ENCODE measurements around the gene FRMD4A.

FRMD4A gene

DNA sequence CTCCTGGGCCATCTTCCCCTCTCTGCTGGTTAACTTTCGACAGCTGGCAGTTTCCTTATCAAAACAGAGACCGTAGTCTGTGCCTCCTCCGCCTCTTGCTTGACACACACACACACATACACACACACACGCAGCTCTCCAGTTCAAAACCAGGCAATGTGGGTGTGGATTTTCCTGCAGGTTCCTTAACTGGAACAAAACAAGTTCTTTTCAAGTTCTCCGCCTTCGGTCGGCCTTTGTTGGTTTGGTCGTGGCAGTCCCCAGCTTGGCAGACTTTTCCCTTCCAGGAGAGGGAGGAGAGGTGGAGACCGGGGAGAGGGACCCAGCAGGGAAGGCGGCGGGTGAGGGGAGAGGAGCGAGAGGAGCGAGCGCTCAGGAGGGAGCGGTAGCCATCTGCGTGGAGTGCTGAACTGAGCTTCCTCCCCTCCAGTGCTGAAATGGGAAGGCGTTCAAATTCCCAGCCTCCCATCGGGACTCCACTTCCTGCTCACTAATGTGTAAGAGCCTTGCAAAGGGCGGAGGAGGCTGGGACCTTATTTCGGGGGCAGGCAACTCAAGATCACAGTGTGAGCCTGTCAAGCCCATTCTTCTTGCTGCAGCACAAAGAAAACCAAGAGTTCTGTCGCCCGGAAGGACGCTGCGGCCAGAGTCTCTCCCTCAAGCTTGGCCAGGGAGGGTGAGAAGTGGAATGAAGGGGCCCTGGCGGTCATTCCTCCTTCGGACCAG lies 623.4 kb downstream of the FRMD4A start:
- no peak overlapping the region for H3K27ac ChIP-seq (ENCODE audit: low read depth, low read length)

GRCh38 chr10:13706604-13707003 lies 624.1 kb downstream of the FRMD4A start:
- no peak overlapping the region for H3K4me2 ChIP-seq (ENCODE audit: low read length)
- no peaks in the 10 kb centered on the region for H3K4me1 ChIP-seq (ENCODE audit: control insufficient read depth, low read length)
- no peaks in the 10 kb centered on the region for H3K36me3 ChIP-seq (ENCODE audit: control insufficient read depth, low read length)
- H3K27me3 ChIP-seq (ENCODE audit: control insufficient read depth, low read length), result peaks cover 23% of the 10 kb centered on the region
- H3F3A ChIP-seq (ENCODE audit: control insufficient read depth, insufficient read depth), result no peaks in the 10 kb centered on the region
- H3K4me3 ChIP-seq (ENCODE audit: low read length), result no peak overlapping the region
- no peak overlapping the region for H3K27ac ChIP-seq (ENCODE audit: low read depth, low read length)
- no peaks in the 10 kb centered on the region for H3K9me3 ChIP-seq (ENCODE audit: control insufficient read depth, insufficient read depth, low read length)
- no peaks in the 10 kb centered on the region for H4K20me1 ChIP-seq (ENCODE audit: control insufficient read depth, insufficient read depth, low read depth, low read length)
- no peak for TF ChIP-seq EZH2phosphoT487 (IDR thresholded peaks at IDR 0.05; ENCODE audit: borderline replicate concordance, low read length)
- H3K9me2 ChIP-seq (replicated peaks; ENCODE audit: control insufficient read depth, low read length), result no peaks in the 10 kb centered on the region
- no peaks in the 10 kb centered on the region for H3K79me2 ChIP-seq (ENCODE audit: control insufficient read depth, low read length)

More for the DNA sequence above, 623.4 kb downstream of the FRMD4A start:
- no peaks in the 10 kb centered on the region for H3K79me2 ChIP-seq (ENCODE audit: control insufficient read depth, low read length)
- H3K36me3 ChIP-seq (ENCODE audit: control insufficient read depth, low read length), result no peaks in the 10 kb centered on the region
- H3F3A ChIP-seq (ENCODE audit: control insufficient read depth, insufficient read depth), result no peaks in the 10 kb centered on the region
- no peak overlapping the region for H3K4me3 ChIP-seq (ENCODE audit: low read length)
- no peaks in the 10 kb centered on the region for H4K20me1 ChIP-seq (ENCODE audit: control insufficient read depth, insufficient read depth, low read depth, low read length)
- H3K27me3 ChIP-seq (ENCODE audit: control insufficient read depth, low read length), result peaks cover 23% of the 10 kb centered on the region
- no peaks in the 10 kb centered on the region for H3K9me3 ChIP-seq (ENCODE audit: control insufficient read depth, insufficient read depth, low read length)
- TF ChIP-seq CTCF (IDR thresholded peaks at IDR 0.05; ENCODE audit: low read depth, low read length, poor library complexity, severe bottlenecking) (no peak), EZH2phosphoT487 (IDR thresholded peaks at IDR 0.05; ENCODE audit: borderline replicate concordance, low read length) (no peak)
- peaks cover 4% of the 10 kb centered on the region for H3K4me1 ChIP-seq (ENCODE audit: control insufficient read depth, low read length)
- no peak overlapping the region for H3K4me2 ChIP-seq (ENCODE audit: low read length)
- H3K9me2 ChIP-seq (replicated peaks; ENCODE audit: control insufficient read depth, low read length), result no peaks in the 10 kb centered on the region

DNA sequence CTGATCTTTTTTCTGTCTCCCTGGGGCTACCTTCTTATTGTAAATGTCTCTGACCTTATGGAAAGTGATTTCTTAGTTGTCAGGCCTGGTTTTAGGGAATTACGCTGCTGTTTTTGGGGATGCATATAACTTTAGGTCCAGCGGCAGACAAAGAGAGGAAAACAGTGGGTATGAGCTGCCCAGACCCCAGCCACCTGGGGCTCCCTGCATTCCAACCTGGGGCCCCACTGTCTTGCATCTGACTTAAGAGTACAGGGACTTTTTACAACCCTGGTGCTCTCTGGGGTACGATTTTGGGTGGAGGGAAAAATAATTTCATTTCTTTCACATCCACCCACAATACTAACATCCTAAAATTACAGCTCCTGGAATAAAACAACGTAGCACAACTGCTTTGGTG lies 624.5 kb downstream of the FRMD4A start:
- Histone ChIP-seq H3K4me2 (ENCODE audit: low read length) (no peak overlapping the region), H3K27me3 (ENCODE audit: control insufficient read depth, low read length) (peaks cover 23% of the 10 kb centered on the region), H3K79me2 (ENCODE audit: control insufficient read depth, low read length) (no peaks in the 10 kb centered on the region), H3K9me3 (ENCODE audit: control insufficient read depth, insufficient read depth, low read length) (no peaks in the 10 kb centered on the region), H3K36me3 (ENCODE audit: control insufficient read depth, low read length) (no peaks in the 10 kb centered on the region), H3F3A (ENCODE audit: control insufficient read depth, insufficient read depth) (no peaks in the 10 kb centered on the region), H3K4me1 (ENCODE audit: control insufficient read depth, low read length) (no peaks in the 10 kb centered on the region), H3K4me3 (ENCODE audit: low read length) (no peak overlapping the region), H4K20me1 (ENCODE audit: control insufficient read depth, insufficient read depth, low read depth, low read length) (no peaks in the 10 kb centered on the region), H3K27ac (ENCODE audit: low read depth, low read length) (no peak overlapping the region), H3K9me2 (replicated peaks; ENCODE audit: control insufficient read depth, low read length) (no peaks in the 10 kb centered on the region)
- TF ChIP-seq CTCF (IDR thresholded peaks at IDR 0.05; ENCODE audit: low read depth, low read length, poor library complexity, severe bottlenecking) (no peak), EZH2phosphoT487 (IDR thresholded peaks at IDR 0.05; ENCODE audit: borderline replicate concordance, low read length) (no peak)

- Histone ChIP-seq H3F3A (ENCODE audit: control insufficient read depth, insufficient read depth) (no peaks in the 10 kb centered on the region), H3K27ac (ENCODE audit: low read depth, low read length) (no peak overlapping the region), H3K9me2 (replicated peaks; ENCODE audit: control insufficient read depth, low read length) (no peaks in the 10 kb centered on the region), H3K27me3 (ENCODE audit: control insufficient read depth, low read length) (peaks cover 23% of the 10 kb centered on the region), H3K36me3 (ENCODE audit: control insufficient read depth, low read length) (no peaks in the 10 kb centered on the region), H3K4me1 (ENCODE audit: control insufficient read depth, low read length) (no peaks in the 10 kb centered on the region), H3K4me3 (ENCODE audit: low read length) (no peak overlapping the region), H3K79me2 (ENCODE audit: control insufficient read depth, low read length) (no peaks in the 10 kb centered on the region), H4K20me1 (ENCODE audit: control insufficient read depth, insufficient read depth, low read depth, low read length) (no peaks in the 10 kb centered on the region), H3K4me2 (ENCODE audit: low read length) (no peak overlapping the region), H3K9me3 (ENCODE audit: control insufficient read depth, insufficient read depth, low read length) (no peaks in the 10 kb centered on the region)
- TF ChIP-seq CTCF (IDR thresholded peaks at IDR 0.05; ENCODE audit: low read depth, low read length, poor library complexity, severe bottlenecking), result no peak
- no peak for TF ChIP-seq EZH2phosphoT487 (IDR thresholded peaks at IDR 0.05; ENCODE audit: borderline replicate concordance, low read length)
Measured at GRCh38 chr10:13705526-13706174, 625.1 kb downstream of the FRMD4A start.
